Spinal cord (tissue), 10 donors: ENCODE data around the gene GPC6. TPM values are rescaled to one million over a fixed set of nuclear protein-coding genes. Genes with fewer than 3 reads are reported as not detected.
"Not testable (repeated sequence)": the region's sequence is repeated elsewhere in the genome, so short reads cannot be mapped to it uniquely, and the experiment has no call there.

Experiments used
- DNase-seq, 6 donors: peaks; one replicate each; pipeline versions ENCODE4 v3.0.0 to v3.0.0-alpha.2; 2013 to 2015; ENCODE audit warnings: low spot score in 6 of 6, low read depth in 4 of 6
- H3K27ac ChIP-seq: one replicate; pipeline ENCODE4 v1.5.1; 2013; ENCODE audit warnings: low read depth, low read length, control low read depth
- H3K27me3 ChIP-seq: one replicate; pipeline ENCODE4 v1.6.1; 2013; ENCODE audit warnings: low read length; ENCODE audit not compliant: control insufficient read depth, insufficient read depth
- H3K36me3 ChIP-seq: one replicate; pipeline ENCODE4 v1.6.1; 2013; ENCODE audit warnings: low read length; ENCODE audit not compliant: control insufficient read depth, insufficient read depth
- H3K4me1 ChIP-seq: one replicate; pipeline ENCODE4 v1.6.1; 2013; ENCODE audit warnings: low read length; ENCODE audit not compliant: control insufficient read depth, insufficient read depth
- H3K4me3 ChIP-seq: one replicate; pipeline ENCODE4 v1.5.1; 2013; ENCODE audit warnings: low read depth, low read length, control low read depth
- H3K9me3 ChIP-seq: one replicate; pipeline ENCODE4 v1.6.1; 2013; ENCODE audit warnings: low read length; ENCODE audit not compliant: control insufficient read depth, insufficient read depth
- WGBS: methylation state at CpG from one replicate; pipeline ENCODE4 v1.1.5; 2013; ENCODE audit warnings: missing lambda C conversion rate; ENCODE audit not compliant: insufficient coverage; 5-methylcytosine and 5-hydroxymethylcytosine counted together
- polyA plus RNA-seq, 2 donors: library from polyadenylated mRNA; unstranded; fragments of 120-200 nt; gene quantifications; one replicate each; pipeline ENCODE4 v1.2.1, GENCODE V29; 2013; ENCODE audit not compliant: insufficient read length in 2 of 2
- total RNA-seq, 2 donors: library from RNA; depleted of rRNA in 1 of 2; stranded (reverse); fragments of 120-200 nt in 1 of 2; fragments of >200 nt in 1 of 2; gene quantifications; one replicate each; pipeline versions ENCODE4 v1.2.3 to v1.2.4, GENCODE V29; 2013 to 2014
- donor health status: healthy.

GPC6 gene
- total and polyA plus RNA-seq, 4 donors = 19.8 to 109 (median 46.0) TPM

GRCh38 chr13:94343243-94343585 is 1116.6 kb downstream of the GPC6 start:
- WGBS = 25% methylated on average over 6 of the region's 7 CpGs
- Histone ChIP-seq H3K27me3 (no peaks in the 10 kb centered on the region), H3K9me3 (no peaks in the 10 kb centered on the region), H3K4me1 (no peaks in the 10 kb centered on the region), H3K27ac (peak overlapping the region; percentile 4), H3K4me3 (no peak overlapping the region), H3K36me3 (no peaks in the 10 kb centered on the region)
- DNase-seq = peak in 2 of 6 donors; percentile 64 to 73

GRCh38 chr13:94343687-94344086 is 1117.1 kb downstream of the GPC6 start:
- H3K27ac ChIP-seq, DNase-seq, H3K27me3 ChIP-seq, H3K4me3 ChIP-seq, H3K9me3 ChIP-seq, H3K4me1 ChIP-seq, H3K36me3 ChIP-seq: not testable (repeated sequence)
- WGBS = 100% methylated on average over 1 of the region's 3 CpGs

- peak in 1 of 6 donors; percentile 38 for DNase-seq
- Histone ChIP-seq H3K4me3 (no peak overlapping the region), H3K27ac (no peak overlapping the region), H3K9me3 (no peaks in the 10 kb centered on the region), H3K4me1 (no peaks in the 10 kb centered on the region), H3K27me3 (no peaks in the 10 kb centered on the region), H3K36me3 (no peaks in the 10 kb centered on the region)
- WGBS = 55% methylated on average over 5 of the region's 8 CpGs
Measured at GRCh38 chr13:94344126-94344818, 1117.7 kb downstream of the GPC6 start.

GRCh38 chr13:94345374-94346195 is 1119.0 kb downstream of the GPC6 start:
- Histone ChIP-seq H3K36me3 (no peaks in the 10 kb centered on the region), H3K27ac (no peak overlapping the region), H3K4me3 (no peak overlapping the region), H3K9me3 (no peaks in the 10 kb centered on the region), H3K27me3 (no peaks in the 10 kb centered on the region), H3K4me1 (no peaks in the 10 kb centered on the region)
- DNase-seq = peak in 2 of 6 donors; percentile 62 to 85
- WGBS = 30% methylated on average over 3 of the region's 8 CpGs

GRCh38 chr13:94346261-94347019 is 1119.8 kb downstream of the GPC6 start:
- no peaks in the 10 kb centered on the region for H3K9me3 ChIP-seq
- H3K27ac ChIP-seq = no peak overlapping the region
- H3K4me3 ChIP-seq = no peak overlapping the region
- WGBS = 93% methylated on average over 5 of the region's 13 CpGs
- no peaks in the 10 kb centered on the region for H3K27me3 ChIP-seq
- H3K4me1 ChIP-seq = no peaks in the 10 kb centered on the region
- no peak for DNase-seq
- no peaks in the 10 kb centered on the region for H3K36me3 ChIP-seq

- H3K36me3 ChIP-seq = no peaks in the 10 kb centered on the region
- H3K27ac ChIP-seq = no peak overlapping the region
- no peaks in the 10 kb centered on the region for H3K9me3 ChIP-seq
- DNase-seq = no peak
- H3K4me3 ChIP-seq = no peak overlapping the region
- H3K4me1 ChIP-seq = no peaks in the 10 kb centered on the region
- H3K27me3 ChIP-seq = no peaks in the 10 kb centered on the region
- WGBS = 69% methylated on average over 2 of the region's 5 CpGs
Measured at GRCh38 chr13:94351292-94351990, 1124.8 kb downstream of the GPC6 start.

- H3K27me3 ChIP-seq = no peaks in the 10 kb centered on the region
- no peaks in the 10 kb centered on the region for H3K36me3 ChIP-seq
- H3K4me1 ChIP-seq = no peaks in the 10 kb centered on the region
- WGBS = no CpG with 5 or more reads among the region's 3 CpGs
- no peak overlapping the region for H3K4me3 ChIP-seq
- no peaks in the 10 kb centered on the region for H3K9me3 ChIP-seq
- DNase-seq = no peak
- no peak overlapping the region for H3K27ac ChIP-seq
Measured at GRCh38 chr13:94352057-94352456, 1125.5 kb downstream of the GPC6 start.

- no CpG with 5 or more reads among the region's 8 CpGs for WGBS
- no peaks in the 10 kb centered on the region for H3K27me3 ChIP-seq
- no peaks in the 10 kb centered on the region for H3K4me1 ChIP-seq
- H3K4me3 ChIP-seq = no peak overlapping the region
- peak in 1 of 6 donors; percentile 37 for DNase-seq
- no peak overlapping the region for H3K27ac ChIP-seq
- H3K36me3 ChIP-seq = no peaks in the 10 kb centered on the region
- H3K9me3 ChIP-seq = no peaks in the 10 kb centered on the region
Measured at GRCh38 chr13:94353167-94353710, 1126.6 kb downstream of the GPC6 start.

GRCh38 chr13:94359875-94360274 is 1133.3 kb downstream of the GPC6 start:
- Histone ChIP-seq H3K9me3 (no peaks in the 10 kb centered on the region), H3K4me1 (no peaks in the 10 kb centered on the region), H3K36me3 (no peaks in the 10 kb centered on the region), H3K27ac (no peak overlapping the region), H3K4me3 (no peak overlapping the region), H3K27me3 (no peaks in the 10 kb centered on the region)
- peak in 1 of 6 donors; percentile 47 for DNase-seq
